Body of pancreas (tissue), 4 donors: ENCODE measurements around the gene LHFPL4. TPM values are rescaled to one million over a fixed set of nuclear protein-coding genes. Genes with fewer than 3 reads are reported as not detected.

Experiments
- ATAC-seq: fragments of 150-250 bp; one replicate; pipeline ENCODE4 v1.9.1; 2016
- DNase-seq, 4 donors: peaks; one replicate each; pipeline ENCODE4 v3.0.0-alpha.2; 2019
- H3K27ac ChIP-seq, 4 donors: fragments of 200-600 bp; sonication (generic); 1 replicate in 3 of 4; 2 replicates in 1 of 4; pipeline versions ENCODE4 v1.5.1 to v1.6.1; 2016 to 2019; ENCODE audit warnings: mild to moderate bottlenecking in 1 of 4, mixed read lengths in 1 of 4, moderate library complexity in 1 of 4
- H3K27me3 ChIP-seq, 2 donors: fragments of 200-600 bp; sonication (generic); one replicate each; pipeline ENCODE4 v1.6.0; 2016; ENCODE audit warnings: mild to moderate bottlenecking in 1 of 2
- H3K36me3 ChIP-seq, 2 donors: fragments of 200-600 bp; sonication (generic); replicated peaks in 1 of 2; 2 replicates each; pipeline ENCODE4 v1.5.1; 2016; ENCODE audit warnings: low read depth in 2 of 2; ENCODE audit not compliant: insufficient read depth in 1 of 2
- H3K4me1 ChIP-seq: fragments of 200-600 bp; sonication (generic); one replicate; pipeline ENCODE4 v1.6.0; 2016
- H3K4me3 ChIP-seq, 2 donors: fragments of 200-600 bp; sonication (generic); 1 replicate in 1 of 2; 2 replicates in 1 of 2; pipeline ENCODE4 v1.5.1; 2016 to 2019
- H3K9me3 ChIP-seq, 3 donors: fragments of 200-600 bp; sonication (generic); 1 replicate in 2 of 3; 2 replicates in 1 of 3; pipeline ENCODE4 v1.5.1; 2016
- CTCF ChIP-seq, 7 experiments: fragments of 450-650 bp in 4 of 7; fragments of 200-600 bp in 3 of 7; sonication (generic) in 3 of 7; IDR thresholded peaks; one replicate each; pipeline ENCODE4 v1.5.1; 2016 to 2019; ENCODE audit warnings: antibody characterized with exemption in 7 of 7
- POLR2A ChIP-seq, 3 donors: fragments of 450-650 bp; IDR thresholded peaks; one replicate each; pipeline ENCODE4 v1.6.1; 2016; ENCODE audit warnings: antibody characterized with exemption in 3 of 3, mild to moderate bottlenecking in 2 of 3
- WGBS, 2 donors: methylation state at CpG; one replicate each; pipeline ENCODE4 v1.1.5; 2017; 5-methylcytosine and 5-hydroxymethylcytosine counted together
- intact Hi-C: fragments of 100-400 bp; cut with DNase I; formaldehyde crosslinking; loops from one replicate; pipeline ENCODE4 v1.15.1; 2023
- total RNA-seq, 2 donors: library from RNA; depleted of rRNA; stranded (reverse); fragments of >200 nt; gene quantifications; one replicate each; pipeline ENCODE4 v1.1.0, GENCODE V29; 2016

Gene LHFPL4
- total RNA-seq, 2 donors from 2014 or later = 0.52 to 0.66 TPM

GRCh38 chr3:9473496-9474065, 80.0 kb downstream of the LHFPL4 start:
- DNase-seq (no peak), ATAC-seq (no peak)
- H3K4me1 ChIP-seq = no peaks in the 10 kb centered on the region
- TF ChIP-seq POLR2A (IDR thresholded peaks at IDR 0.05) (no peak), CTCF (IDR thresholded peaks at IDR 0.05) (no peak)
- no peaks in the 10 kb centered on the region for H3K9me3 ChIP-seq
- intact Hi-C loops = no loop called here
- H3K4me3 ChIP-seq = no peak overlapping the region
- no peaks in the 10 kb centered on the region for H3K27me3 ChIP-seq
- H3K27ac ChIP-seq = no peak overlapping the region
- H3K36me3 ChIP-seq = peaks cover 25 to 74% of the 10 kb centered on the region in 2 donors

GRCh38 chr3:9469986-9470385, 83.6 kb downstream of the LHFPL4 start:
- no peaks in the 10 kb centered on the region for H3K4me1 ChIP-seq
- WGBS, 2 donors = 69 to 72% methylated on average over 3 of the region's 3 CpGs
- TF ChIP-seq POLR2A (IDR thresholded peaks at IDR 0.05) = no peak
- no peak for TF ChIP-seq CTCF (IDR thresholded peaks at IDR 0.05)
- DNase-seq (no peak), ATAC-seq (no peak)
- no peaks in the 10 kb centered on the region for H3K9me3 ChIP-seq
- no peaks in the 10 kb centered on the region for H3K27me3 ChIP-seq
- intact Hi-C loops = no loop called here
- H3K36me3 ChIP-seq = peaks cover 23 to 64% of the 10 kb centered on the region in 2 donors
- H3K4me3 ChIP-seq = no peak overlapping the region
- no peak overlapping the region for H3K27ac ChIP-seq

- intact Hi-C loops = no loop called here
- Histone ChIP-seq H3K9me3 (no peaks in the 10 kb centered on the region), H3K27me3 (no peaks in the 10 kb centered on the region), H3K4me3 (no peak overlapping the region), H3K27ac (no peak overlapping the region), H3K4me1 (no peaks in the 10 kb centered on the region), H3K36me3 (peaks cover 27 to 63% of the 10 kb centered on the region in 2 donors)
- ATAC-seq = no peak
- DNase-seq = no peak
- 90 to 91% methylated on average over 7 of the region's 7 CpGs for WGBS, 2 donors
- TF ChIP-seq CTCF (IDR thresholded peaks at IDR 0.05) (no peak), POLR2A (IDR thresholded peaks at IDR 0.05) (no peak)
Observed at GRCh38 chr3:9468460-9468859, 85.2 kb downstream of the LHFPL4 start.

GRCh38 chr3:9467451-9467850, 86.2 kb downstream of the LHFPL4 start:
- ATAC-seq (no peak), DNase-seq (no peak)
- H3K36me3 ChIP-seq = peaks cover 27 to 56% of the 10 kb centered on the region in 2 donors
- 95 to 99% methylated on average over 3 of the region's 3 CpGs for WGBS, 2 donors
- no peak overlapping the region for H3K4me3 ChIP-seq
- intact Hi-C loops = no loop called here
- no peaks in the 10 kb centered on the region for H3K9me3 ChIP-seq
- H3K27me3 ChIP-seq = no peaks in the 10 kb centered on the region
- H3K4me1 ChIP-seq = no peaks in the 10 kb centered on the region
- H3K27ac ChIP-seq = no peak overlapping the region
- TF ChIP-seq CTCF (IDR thresholded peaks at IDR 0.05) (no peak), POLR2A (IDR thresholded peaks at IDR 0.05) (no peak)

GRCh38 chr3:9455596-9456131, 98.0 kb downstream of the LHFPL4 start:
- TF ChIP-seq CTCF (IDR thresholded peaks at IDR 0.05) (no peak), POLR2A (IDR thresholded peaks at IDR 0.05) (no peak)
- peaks cover 8 to 24% of the 10 kb centered on the region in 2 donors for H3K36me3 ChIP-seq
- intact Hi-C loops = no loop called here

More at GRCh38 chr3:9455596-9456131, 98.0 kb downstream of the LHFPL4 start:
- no peaks in the 10 kb centered on the region for H3K9me3 ChIP-seq
- DNase-seq (no peak), ATAC-seq (no peak)
- H3K27ac ChIP-seq = no peak overlapping the region
- H3K4me3 ChIP-seq = no peak overlapping the region
- H3K4me1 ChIP-seq = no peaks in the 10 kb centered on the region
- H3K27me3 ChIP-seq = no peaks in the 10 kb centered on the region
- 91 to 97% methylated on average over 1 of the region's 1 CpG for WGBS, 2 donors
